ENCODE measurements around the gene ARID4B. TPM values are rescaled to one million over a fixed set of nuclear protein-coding genes. Genes with fewer than 3 reads are reported as not detected.

Gene ARID4B
- total RNA-seq, 1 experiment from 2014 or later = 34.2 TPM

GRCh38 chr1:235253219-235253962, 74.6 kb downstream of the ARID4B start:
- TF ChIP-seq, protein P1, sequence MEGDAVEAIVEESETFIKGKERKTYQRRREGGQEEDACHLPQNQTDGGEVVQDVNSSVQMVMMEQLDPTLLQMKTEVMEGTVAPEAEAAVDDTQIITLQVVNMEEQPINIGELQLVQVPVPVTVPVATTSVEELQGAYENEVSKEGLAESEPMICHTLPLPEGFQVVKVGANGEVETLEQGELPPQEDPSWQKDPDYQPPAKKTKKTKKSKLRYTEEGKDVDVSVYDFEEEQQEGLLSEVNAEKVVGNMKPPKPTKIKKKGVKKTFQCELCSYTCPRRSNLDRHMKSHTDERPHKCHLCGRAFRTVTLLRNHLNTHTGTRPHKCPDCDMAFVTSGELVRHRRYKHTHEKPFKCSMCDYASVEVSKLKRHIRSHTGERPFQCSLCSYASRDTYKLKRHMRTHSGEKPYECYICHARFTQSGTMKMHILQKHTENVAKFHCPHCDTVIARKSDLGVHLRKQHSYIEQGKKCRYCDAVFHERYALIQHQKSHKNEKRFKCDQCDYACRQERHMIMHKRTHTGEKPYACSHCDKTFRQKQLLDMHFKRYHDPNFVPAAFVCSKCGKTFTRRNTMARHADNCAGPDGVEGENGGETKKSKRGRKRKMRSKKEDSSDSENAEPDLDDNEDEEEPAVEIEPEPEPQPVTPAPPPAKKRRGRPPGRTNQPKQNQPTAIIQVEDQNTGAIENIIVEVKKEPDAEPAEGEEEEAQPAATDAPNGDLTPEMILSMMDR (IDR thresholded peaks at IDR 0.05; ENCODE audit: insufficient read depth in 1 of 2, low read depth in 1 of 2, low read length in 1 of 2, severe bottlenecking in 1 of 2, unreplicated experiment in 1 of 2) = peak; percentile 84 to 92
- no peaks in the 10 kb centered on the region for H3K27me3 Mint-ChIP-seq (ENCODE audit: insufficient read depth, unreplicated experiment)
- BruUV-seq (replicated peaks) = no TSS peak
- no peak overlapping the region for H3K4me3 Mint-ChIP-seq (ENCODE audit: unreplicated experiment)
- Histone ChIP-seq H3K4me1 (no peaks in the 10 kb centered on the region), H3K36me3 (ENCODE audit: control insufficient read depth, insufficient read depth, low read length) (no peaks in the 10 kb centered on the region), H3K9me3 (no peaks in the 10 kb centered on the region), H3K4me3 (ENCODE audit: low read depth, low read length) (no peak overlapping the region), H3K27me3 (replicated peaks; ENCODE audit: control insufficient read depth, insufficient read depth, low read length) (no peaks in the 10 kb centered on the region)
- H3K9me3 Mint-ChIP-seq (ENCODE audit: unreplicated experiment) = no peaks in the 10 kb centered on the region
- H3K36me3 Mint-ChIP-seq (ENCODE audit: insufficient read depth, unreplicated experiment) = peaks cover 25% of the 10 kb centered on the region
- DNase-seq = peak; percentile 77 to 81
- POLR2A ChIA-PET = no interaction called here
- peaks cover 7% of the 10 kb centered on the region for H3K4me1 Mint-ChIP-seq (ENCODE audit: low read depth, unreplicated experiment)
- intact Hi-C loops (cut with micrococcal nuclease; ENCODE audit: unreplicated experiment) = loop anchor here (1.0 kb wide), 2 partner anchors 75 to 162 kb away; partner anchors contain the start of genes ARID4B and GGPS1
- H3K27ac Mint-ChIP-seq (ENCODE audit: unreplicated experiment) = no peak overlapping the region
- CTCF ChIA-PET = interaction anchor here (0.6 to 1.0 kb wide), 7 partner anchors 11 to 719 kb away, joined by 3 to 10 read pairs (median 4); partner anchors contain the start of genes ARID4B, GGPS1 and TBCE

GRCh38 chr1:235250430-235250829, 77.5 kb downstream of the ARID4B start:
- no peaks in the 10 kb centered on the region for H3K36me3 ChIP-seq (ENCODE audit: control insufficient read depth, insufficient read depth, low read length)
- no peak overlapping the region for H3K4me3 ChIP-seq (ENCODE audit: low read depth, low read length)
- no peaks in the 10 kb centered on the region for H3K9me3 ChIP-seq
- Mint-ChIP-seq H3K27ac (ENCODE audit: unreplicated experiment) (no peak overlapping the region), H3K36me3 (ENCODE audit: insufficient read depth, unreplicated experiment) (peaks cover 31% of the 10 kb centered on the region), H3K27me3 (ENCODE audit: insufficient read depth, unreplicated experiment) (no peaks in the 10 kb centered on the region), H3K4me3 (ENCODE audit: unreplicated experiment) (no peak overlapping the region), H3K4me1 (ENCODE audit: low read depth, unreplicated experiment) (peaks cover 7% of the 10 kb centered on the region), H3K9me3 (ENCODE audit: unreplicated experiment) (no peaks in the 10 kb centered on the region)
- intact Hi-C loops (cut with micrococcal nuclease; ENCODE audit: unreplicated experiment) = no loop called here
- H3K4me1 ChIP-seq = no peaks in the 10 kb centered on the region
- BruUV-seq (replicated peaks) = TSS peak; percentile 6
- TF ChIP-seq, protein P1 (IDR thresholded peaks at IDR 0.05; ENCODE audit: insufficient read depth in 1 of 2, low read depth in 1 of 2, low read length in 1 of 2, severe bottlenecking in 1 of 2, unreplicated experiment in 1 of 2) = no peak
- ChIA-PET POLR2A (no interaction called here), CTCF (interaction anchor here (0.6 kb wide), 1 partner anchor 29 kb away, joined by 3 read pairs; no protein-coding TSS in a partner anchor)
- no peak for DNase-seq
- no peaks in the 10 kb centered on the region for H3K27me3 ChIP-seq (replicated peaks; ENCODE audit: control insufficient read depth, insufficient read depth, low read length)

- no peak overlapping the region for H3K27ac Mint-ChIP-seq (ENCODE audit: unreplicated experiment)
- Histone ChIP-seq H3K4me1 (no peaks in the 10 kb centered on the region), H3K27me3 (replicated peaks; ENCODE audit: control insufficient read depth, insufficient read depth, low read length) (no peaks in the 10 kb centered on the region), H3K9me3 (no peaks in the 10 kb centered on the region), H3K4me3 (ENCODE audit: low read depth, low read length) (no peak overlapping the region), H3K36me3 (ENCODE audit: control insufficient read depth, insufficient read depth, low read length) (peaks cover 2% of the 10 kb centered on the region; the same call in 1 of the 2 replicates)
- CTCF ChIA-PET = interaction anchor here (1.0 kb wide), 1 partner anchor 142 kb away, joined by 4 read pairs; no protein-coding TSS in a partner anchor
- H3K36me3 Mint-ChIP-seq (ENCODE audit: insufficient read depth, unreplicated experiment) = peaks cover 45% of the 10 kb centered on the region
- TF ChIP-seq, protein P1 (IDR thresholded peaks at IDR 0.05; ENCODE audit: insufficient read depth in 1 of 2, low read depth in 1 of 2, low read length in 1 of 2, severe bottlenecking in 1 of 2, unreplicated experiment in 1 of 2) = no peak
- no peak for DNase-seq
- no peaks in the 10 kb centered on the region for H3K9me3 Mint-ChIP-seq (ENCODE audit: unreplicated experiment)
- POLR2A ChIA-PET = no interaction called here
- no peaks in the 10 kb centered on the region for H3K27me3 Mint-ChIP-seq (ENCODE audit: insufficient read depth, unreplicated experiment)
- intact Hi-C loops (cut with micrococcal nuclease; ENCODE audit: unreplicated experiment) = no loop called here
- H3K4me1 Mint-ChIP-seq (ENCODE audit: low read depth, unreplicated experiment) = peaks cover 8% of the 10 kb centered on the region
- no TSS peak for BruUV-seq (replicated peaks)
- H3K4me3 Mint-ChIP-seq (ENCODE audit: unreplicated experiment) = no peak overlapping the region
These were observed 81.7 kb downstream of the ARID4B start for GRCh38 chr1:235246022-235246948.
